NOMO-1 (cell line): Measurements from ENCODE around the gene PHF24.
"Not testable (repeated sequence)": the region's sequence is repeated elsewhere in the genome, so short reads cannot be mapped to it uniquely, and the experiment has no call there.

ENCODE experiments used
- DNase-seq, 2 experiments: peaks; one replicate each; lab custom pipeline; 2025; ENCODE audit not compliant: unreplicated experiment in 2 of 2; lab: John Stamatoyannopoulos, UW

Gene PHF24

DNA sequence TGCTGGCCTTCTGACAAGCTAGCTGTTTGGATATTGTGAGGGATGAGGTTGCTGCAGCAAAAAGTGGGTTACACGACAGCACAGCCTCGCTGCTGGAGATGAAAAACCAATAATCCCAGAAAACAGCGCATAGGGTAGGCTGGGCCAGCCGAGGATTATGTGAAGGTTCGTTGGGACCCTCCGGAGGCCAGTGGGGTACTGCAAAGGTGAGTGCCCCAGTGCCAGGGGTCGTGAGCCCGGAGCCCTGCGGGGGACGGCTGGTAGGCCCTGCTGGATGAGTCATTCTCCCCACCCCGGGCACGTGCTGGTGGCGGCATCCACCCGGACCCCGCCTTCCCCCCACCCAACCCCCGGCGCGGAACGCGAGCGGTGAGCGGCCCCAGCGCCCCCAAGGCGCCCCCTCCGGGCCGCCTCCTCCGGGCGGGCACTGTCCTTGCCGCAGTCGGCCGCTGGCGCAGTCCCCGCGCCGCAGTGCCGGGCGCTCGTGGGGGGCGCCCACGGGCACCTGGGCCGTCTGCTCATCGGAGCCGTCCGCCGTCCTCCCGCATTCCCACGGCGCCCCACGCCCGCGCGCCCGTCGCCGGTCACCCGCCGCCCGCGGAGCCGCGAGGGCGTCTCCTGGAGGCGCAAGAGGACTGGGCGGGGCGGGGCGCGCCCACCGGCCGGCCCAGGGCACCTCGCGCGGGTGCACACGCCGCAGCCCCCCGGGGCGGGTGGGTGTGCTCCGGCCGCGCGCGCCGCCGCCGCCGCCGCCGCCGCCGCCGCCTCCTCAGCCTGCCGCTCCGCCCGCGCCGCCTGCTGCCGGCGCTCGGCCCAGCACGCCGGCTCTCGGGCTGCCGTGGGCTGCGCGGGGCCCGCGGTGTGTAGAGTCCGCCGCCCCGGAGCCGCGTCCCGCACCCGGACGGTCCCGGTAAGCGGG is at the start of gene PHF24:
Gene PHF24, plus strand, starts transcription at position 794 of the 919 bp plus-strand sequence. CDS start 13,014 bp downstream, outside the sequence.
- DNase-seq, result peak; percentile 11 to 42

DNA sequence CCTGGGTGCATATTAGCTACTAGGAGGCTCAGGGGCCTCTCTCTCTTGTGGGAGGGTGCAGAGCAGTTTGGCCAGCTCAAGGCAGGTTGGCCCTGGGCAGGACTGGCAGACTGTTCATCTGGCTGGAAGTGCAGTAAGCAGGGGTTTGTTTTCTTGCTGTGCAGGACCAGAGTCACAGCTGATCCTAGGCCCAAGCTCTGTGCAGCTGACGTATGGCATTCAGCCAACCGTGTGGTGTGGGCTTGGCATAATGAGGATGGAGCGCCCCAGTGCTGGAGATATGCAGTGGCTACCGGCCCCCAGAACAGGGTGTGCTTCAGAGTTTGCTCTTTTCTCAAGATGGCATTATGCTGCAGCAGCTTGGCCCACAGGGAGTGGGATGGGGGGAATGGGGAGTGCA is 31.0 kb upstream of the PHF24 start:
- no peak for DNase-seq

DNA sequence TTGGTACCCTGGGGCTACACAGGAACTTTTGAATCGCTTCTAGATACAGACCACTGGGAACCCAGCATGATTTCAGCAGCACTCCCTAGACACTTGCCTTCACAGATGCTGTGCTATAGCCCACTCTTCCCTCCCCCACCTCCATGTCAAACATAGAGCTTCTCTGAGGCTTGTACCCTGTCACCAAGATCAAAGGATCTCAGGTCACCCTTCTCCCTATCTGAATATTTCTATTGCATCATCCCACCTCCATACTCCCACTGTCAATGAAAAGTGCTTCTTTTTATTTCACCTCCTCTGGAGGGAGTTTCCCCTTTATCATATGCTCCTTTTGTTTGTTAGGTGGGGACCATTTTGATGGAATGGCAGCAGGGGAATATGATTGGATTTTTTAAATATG is 29.2 kb upstream of the PHF24 start:
- DNase-seq, result no peak

DNA sequence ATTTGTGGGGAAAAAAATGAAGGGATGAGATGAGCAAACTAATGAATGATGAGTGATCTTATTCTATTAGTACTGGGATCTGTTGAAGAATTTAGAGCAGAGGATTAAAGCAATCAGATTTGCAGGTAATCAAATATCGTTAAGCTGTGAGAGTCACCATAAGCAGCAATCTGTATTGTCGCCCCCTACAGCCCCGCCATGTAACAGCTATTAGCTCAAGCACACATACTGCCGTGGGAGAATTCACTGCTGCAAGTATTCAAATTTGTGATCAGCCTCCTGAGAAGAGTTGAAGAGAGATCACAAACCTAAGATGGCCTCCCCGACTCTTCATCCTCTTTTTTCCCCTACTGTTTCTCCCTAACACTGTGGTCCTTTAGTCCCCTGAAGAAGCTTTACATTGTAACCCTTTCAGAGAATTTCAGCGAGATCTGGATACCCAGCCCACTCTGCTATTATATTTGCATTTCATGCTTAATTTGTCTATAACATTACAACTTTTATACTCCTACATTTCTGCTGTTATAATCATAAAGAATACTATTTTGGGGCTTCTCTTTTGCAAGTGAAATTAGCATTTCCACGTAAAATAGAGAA is 28.5 kb upstream of the PHF24 start:
- DNase-seq, result peak; percentile 1 to 18

DNA sequence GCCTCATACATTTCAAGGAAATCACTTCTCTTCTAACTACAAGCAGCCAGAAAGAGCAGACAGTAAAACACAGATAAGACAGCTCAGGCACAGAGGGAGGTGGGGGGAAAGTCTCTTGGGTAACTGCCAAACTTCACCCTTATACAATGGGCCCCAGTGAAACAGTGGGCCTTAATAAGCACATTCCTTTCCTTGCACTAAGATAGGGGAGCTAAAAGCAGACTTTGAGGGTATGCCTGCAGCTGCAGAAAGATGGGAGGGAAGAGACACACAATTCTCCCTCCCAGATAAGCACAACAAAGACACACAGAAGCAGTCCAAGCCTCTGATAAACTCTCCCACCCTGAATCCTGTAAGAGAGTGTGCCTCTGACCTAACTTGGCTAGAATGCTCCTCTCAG is 18.1 kb upstream of the PHF24 start:
- DNase-seq, result not testable (repeated sequence)

GRCh38 chr9:34948451-34948850 is 9.6 kb upstream of the PHF24 start:
- no peak for DNase-seq

GRCh38 chr9:34954225-34954624 is 3.9 kb upstream of the PHF24 start:
- DNase-seq, result no peak

DNA sequence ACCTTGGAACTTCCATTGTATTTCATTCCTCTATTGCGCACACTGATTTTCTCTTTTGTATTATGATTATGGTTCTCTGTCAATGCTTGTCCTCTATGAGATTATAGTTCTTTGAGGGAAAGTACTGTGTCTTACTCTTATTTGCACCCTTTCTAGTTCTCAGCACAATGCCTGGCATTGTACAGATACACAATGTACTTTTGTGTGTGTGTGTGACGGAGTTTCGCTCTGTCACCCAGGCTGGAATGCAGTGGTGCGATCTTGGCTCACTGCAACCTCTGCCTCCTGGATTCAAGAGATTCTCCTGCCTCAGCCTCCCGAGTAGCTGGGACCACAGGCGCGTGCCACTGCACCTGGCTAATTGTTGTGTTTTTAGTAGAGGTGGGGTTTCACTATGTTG is 2.0 kb upstream of the PHF24 start:
- DNase-seq, result not testable (repeated sequence)

- DNase-seq, result peak; percentile 39 to 65
These were observed 1.4 kb upstream of the PHF24 start for GRCh38 chr9:34956648-34957047.

DNA sequence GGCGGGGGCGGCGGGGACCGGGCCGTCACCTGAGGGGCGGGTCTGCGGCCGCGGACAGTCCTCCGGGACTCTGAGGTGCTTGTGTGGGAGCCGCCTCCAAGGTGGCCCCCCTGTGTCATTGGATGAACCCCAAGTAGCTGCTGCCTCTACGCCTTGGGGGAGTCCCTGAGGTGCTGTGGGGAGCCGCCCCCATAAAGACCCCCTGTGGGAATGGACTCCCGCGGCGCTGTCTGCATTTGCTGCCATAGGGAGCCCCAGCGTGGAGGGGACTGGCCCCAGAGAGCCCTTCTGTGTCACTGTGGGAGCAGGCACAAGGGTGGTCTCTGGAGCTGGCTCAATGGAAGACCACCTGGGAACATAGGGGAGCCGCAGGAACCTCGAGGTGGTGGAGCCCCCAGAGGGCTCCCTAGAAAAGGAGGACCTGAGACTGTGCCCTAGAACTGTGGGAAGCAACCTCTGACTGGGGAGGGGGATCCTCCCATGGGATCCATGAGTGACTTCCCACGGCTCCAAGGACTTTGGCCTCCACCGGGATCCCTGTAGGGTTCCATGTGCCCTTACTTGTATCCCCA is 412 bp downstream of the PHF24 start:
- no peak for DNase-seq

- no peak for DNase-seq
These were observed 1.4 kb downstream of the PHF24 start for GRCh38 chr9:34959461-34959860.

GRCh38 chr9:34961574-34962490 is 3.7 kb downstream of the PHF24 start:
- DNase-seq, result no peak

DNA sequence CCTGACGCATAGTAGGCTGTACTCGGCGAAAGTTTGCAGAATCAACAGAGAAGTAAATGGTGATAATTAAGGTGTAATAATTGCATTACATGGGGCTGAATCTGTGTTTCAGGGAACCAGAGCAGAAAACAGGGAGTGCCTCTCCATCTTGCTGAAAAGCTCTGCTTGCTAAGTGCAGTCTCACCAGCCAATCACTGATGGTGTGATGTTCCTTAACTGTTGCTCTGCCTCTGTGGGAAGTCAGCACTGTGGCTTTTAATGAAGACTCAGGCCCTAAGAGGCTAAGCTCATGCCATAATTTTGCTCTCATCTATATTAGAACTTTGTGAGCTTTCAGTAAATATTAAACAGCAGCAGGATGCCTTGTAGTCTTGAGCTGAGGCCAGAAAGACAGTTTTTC is 4.5 kb downstream of the PHF24 start:
- DNase-seq, result no peak

- no peak for DNase-seq
These were observed 5.5 kb downstream of the PHF24 start for GRCh38 chr9:34963552-34963951.

DNA sequence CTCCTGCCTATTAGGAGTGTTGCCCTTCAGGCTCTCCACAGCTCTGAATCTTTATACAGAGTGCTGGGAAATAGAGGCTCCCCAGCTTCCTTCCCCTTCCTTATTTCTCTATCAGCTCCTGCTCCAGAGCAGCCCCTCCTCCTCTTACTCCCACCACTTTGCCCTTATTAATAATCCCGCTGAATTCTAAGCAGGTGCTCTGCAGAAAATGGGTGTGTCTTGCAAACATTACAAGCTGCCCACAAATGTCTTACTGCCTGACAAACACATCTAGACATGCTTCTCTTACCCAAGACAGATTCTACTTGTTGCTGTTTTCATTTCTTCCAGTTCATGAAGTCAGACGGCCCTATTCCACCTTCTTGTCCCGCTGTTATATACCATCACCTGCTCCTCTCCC is 6.4 kb downstream of the PHF24 start:
- DNase-seq, result no peak

- no peak for DNase-seq
These were observed 13.2 kb downstream of the PHF24 start for GRCh38 chr9:34971146-34971811.

- no peak for DNase-seq
These were observed 16.6 kb downstream of the PHF24 start for GRCh38 chr9:34974664-34975063.

GRCh38 chr9:34976441-34976840 is 18.4 kb downstream of the PHF24 start:
- no peak for DNase-seq

GRCh38 chr9:34976992-34977391 is 18.9 kb downstream of the PHF24 start:
- DNase-seq, result no peak

DNA sequence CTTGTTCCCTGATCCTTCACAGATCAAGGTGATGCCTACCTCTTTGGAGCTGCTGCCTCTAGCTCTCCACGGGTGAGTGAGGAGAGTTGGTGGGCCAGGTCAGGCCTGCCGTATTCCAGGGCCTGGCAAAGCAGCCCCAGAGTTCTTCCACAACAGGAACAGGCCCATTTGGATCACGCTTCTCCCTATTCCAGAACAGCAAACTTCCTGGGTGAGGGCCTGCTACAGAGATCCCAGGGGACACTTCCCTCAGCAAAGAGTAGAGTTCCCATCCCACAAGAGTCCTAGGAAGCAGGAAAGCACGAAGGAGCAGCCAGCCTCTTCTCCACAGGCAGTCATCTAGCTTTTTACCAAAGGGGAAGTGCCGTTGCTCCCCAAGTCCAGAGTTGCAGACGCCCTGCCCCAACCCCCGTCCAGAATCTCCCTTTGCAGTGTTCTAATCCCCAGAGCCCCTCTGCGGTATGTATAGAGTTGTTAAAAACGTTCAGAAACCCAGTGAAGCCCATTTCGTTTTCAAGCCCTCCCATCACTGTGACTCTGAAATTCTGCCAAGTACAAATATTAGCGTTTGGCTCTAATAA is 22.2 kb downstream of the PHF24 start:
- DNase-seq, result no peak
